NCI-H187 treated with DMSO at 0.1 percent for 48 hours (cell line): ENCODE data around the gene ZFP1.
"Not testable (repeated sequence)": the region's sequence is repeated elsewhere in the genome, so short reads cannot be mapped to it uniquely, and the experiment has no call there.

Experiments
- DNase-seq: peaks from one replicate; lab custom pipeline; 2025; lab: John Stamatoyannopoulos, UW

Gene ZFP1

GRCh38 chr16:75113541-75114121, 34.7 kb upstream of the ZFP1 start:
- DNase-seq: no peak

GRCh38 chr16:75114179-75114945, 34.0 kb upstream of the ZFP1 start:
- DNase-seq: no peak

- DNase-seq: no peak
Measured at GRCh38 chr16:75114946-75115825, 33.1 kb upstream of the ZFP1 start.

- DNase-seq: no peak
Measured at GRCh38 chr16:75116081-75116910, 32.0 kb upstream of the ZFP1 start, which contains the start of gene LDHD. Gene LDHD (minus strand): TSS chr16:75116780. CDS start chr16:75116720, 60 bp downstream.

GRCh38 chr16:75116911-75117245, 31.4 kb upstream of the ZFP1 start:
- no peak for DNase-seq

- DNase-seq: no peak
Measured at GRCh38 chr16:75118943-75119539, 29.3 kb upstream of the ZFP1 start.

- no peak for DNase-seq
Measured at GRCh38 chr16:75120253-75120652, 28.1 kb upstream of the ZFP1 start.

- no peak for DNase-seq
Measured at GRCh38 chr16:75121949-75122568, 26.3 kb upstream of the ZFP1 start.

GRCh38 chr16:75122609-75123008, 25.7 kb upstream of the ZFP1 start:
- DNase-seq: no peak

GRCh38 chr16:75127713-75128415, 20.5 kb upstream of the ZFP1 start:
- no peak for DNase-seq

GRCh38 chr16:75129421-75130149, 18.7 kb upstream of the ZFP1 start:
- not testable (repeated sequence) for DNase-seq

GRCh38 chr16:75130150-75130771, 18.1 kb upstream of the ZFP1 start:
- DNase-seq: no peak

- no peak for DNase-seq
Measured at GRCh38 chr16:75131081-75131480, 17.2 kb upstream of the ZFP1 start.

GRCh38 chr16:75138233-75138632, 10.1 kb upstream of the ZFP1 start:
- no peak for DNase-seq

- no peak for DNase-seq
Measured at GRCh38 chr16:75138636-75139035, 9.7 kb upstream of the ZFP1 start.

- DNase-seq: no peak
Measured at GRCh38 chr16:75139498-75139897, 8.8 kb upstream of the ZFP1 start.

- DNase-seq: no peak
Measured at GRCh38 chr16:75143941-75144340, 4.4 kb upstream of the ZFP1 start.

- no peak for DNase-seq
Measured at GRCh38 chr16:75147968-75148310, 385 bp upstream of the ZFP1 start.

GRCh38 chr16:75151798-75152197, 3.5 kb downstream of the ZFP1 start:
- no peak for DNase-seq
